Measurements from ENCODE around the gene GTF3C1.

- TF ChIP-seq CTCF (IDR thresholded peaks at IDR 0.05) (no peak), ZFX (IDR thresholded peaks at IDR 0.05; ENCODE audit: borderline replicate concordance) (no peak)
Observed at GRCh38 chr16:27531186-27531585, 18.5 kb downstream of the GTF3C1 start.

All from 22Rv1 (cell line).